Lower lobe of right lung (tissue), 2 donors: Measurements from ENCODE around the gene DCAF8L2. TPM values are rescaled to one million over a fixed set of nuclear protein-coding genes. Genes with fewer than 3 reads are reported as not detected.

Source experiments
- ATAC-seq, 2 donors: fragments of 200-7000 bp; cut with Tn5 transposase; one replicate each; pipeline ENCODE4 v1.9.1; 2020 to 2022; ENCODE audit warnings: mild to moderate bottlenecking in 2 of 2, moderate library complexity in 2 of 2
- DNase-seq: peaks from one replicate; pipeline ENCODE4 v3.0.0-alpha.2; 2020
- H3K27ac ChIP-seq: fragments of 200-600 bp; one replicate; pipeline ENCODE4 v1.8.0; 2022
- H3K27me3 ChIP-seq: fragments of 200-600 bp; one replicate; pipeline ENCODE4 v1.8.0; 2022; ENCODE audit warnings: low read depth
- H3K36me3 ChIP-seq: fragments of 200-600 bp; one replicate; pipeline ENCODE4 v1.8.0; 2022; ENCODE audit warnings: mild to moderate bottlenecking
- H3K4me1 ChIP-seq: fragments of 200-600 bp; one replicate; pipeline ENCODE4 v1.8.0; 2022
- H3K4me3 ChIP-seq: fragments of 200-600 bp; one replicate; pipeline ENCODE4 v1.8.0; 2022; ENCODE audit warnings: mild to moderate bottlenecking
- H3K9me3 ChIP-seq: fragments of 200-600 bp; one replicate; pipeline ENCODE4 v1.8.0; 2022
- CTCF ChIP-seq: fragments of 200-600 bp; IDR thresholded peaks from one replicate; pipeline ENCODE4 v1.8.0; 2022; ENCODE audit warnings: antibody characterized with exemption, mild to moderate bottlenecking
- intact Hi-C: fragments of 100-400 bp; cut with DNase I; formaldehyde crosslinking; loops from one replicate; pipeline ENCODE4 v1.11.0; 2022
- total RNA-seq: library from RNA; stranded (reverse); fragmentation: NEBNext Ultra II Directional; extraction: Animal tissue kit (Norgen Biotek cat#: 25700); gene quantifications from one replicate; pipeline ENCODE4 v1.2.1, GENCODE V29; 2021
- donor health status: DM: no; HTN: yes; CAD: no; lungs with severe emphysema.

Gene DCAF8L2
- total RNA-seq, 1 donor from 2014 or later = not detected

GRCh38 chrX:27571164-27571563 is 19.0 kb upstream of the DCAF8L2 start:
- Histone ChIP-seq H3K27me3 (no peaks in the 10 kb centered on the region), H3K9me3 (no peaks in the 10 kb centered on the region), H3K27ac (no peak overlapping the region), H3K4me3 (no peak overlapping the region), H3K36me3 (no peaks in the 10 kb centered on the region), H3K4me1 (no peaks in the 10 kb centered on the region)
- no peak for TF ChIP-seq CTCF
- DNase-seq (no peak), ATAC-seq (no peak)
- intact Hi-C loops = no loop called here

- no peak overlapping the region for H3K27ac ChIP-seq
- no peaks in the 10 kb centered on the region for H3K36me3 ChIP-seq
- DNase-seq = no peak
- intact Hi-C loops = no loop called here
- no peak overlapping the region for H3K4me3 ChIP-seq
- no peak for TF ChIP-seq CTCF
- no peak for ATAC-seq
- no peaks in the 10 kb centered on the region for H3K9me3 ChIP-seq
- no peaks in the 10 kb centered on the region for H3K27me3 ChIP-seq
- H3K4me1 ChIP-seq = no peaks in the 10 kb centered on the region
Measured at GRCh38 chrX:27575565-27575964, 14.6 kb upstream of the DCAF8L2 start.

- Histone ChIP-seq H3K27me3 (no peaks in the 10 kb centered on the region), H3K9me3 (no peaks in the 10 kb centered on the region), H3K36me3 (no peaks in the 10 kb centered on the region), H3K4me3 (no peak overlapping the region), H3K4me1 (no peaks in the 10 kb centered on the region), H3K27ac (no peak overlapping the region)
- intact Hi-C loops = no loop called here
- ATAC-seq (no peak), DNase-seq (no peak)
- TF ChIP-seq CTCF = no peak
Measured at GRCh38 chrX:27583976-27584375, 6.2 kb upstream of the DCAF8L2 start.

- no peak overlapping the region for H3K27ac ChIP-seq
- H3K4me3 ChIP-seq = no peak overlapping the region
- H3K27me3 ChIP-seq = no peaks in the 10 kb centered on the region
- H3K9me3 ChIP-seq = no peaks in the 10 kb centered on the region
- no peaks in the 10 kb centered on the region for H3K4me1 ChIP-seq
- no peaks in the 10 kb centered on the region for H3K36me3 ChIP-seq
- TF ChIP-seq CTCF = no peak
- intact Hi-C loops = no loop called here
- DNase-seq = no peak
- no peak for ATAC-seq
Measured at GRCh38 chrX:27591938-27592337, 1.8 kb downstream of the DCAF8L2 start.

- H3K4me3 ChIP-seq = no peak overlapping the region
- intact Hi-C loops = no loop called here
- ATAC-seq (no peak), DNase-seq (no peak)
- H3K9me3 ChIP-seq = no peaks in the 10 kb centered on the region
- no peaks in the 10 kb centered on the region for H3K36me3 ChIP-seq
- no peak overlapping the region for H3K27ac ChIP-seq
- no peaks in the 10 kb centered on the region for H3K27me3 ChIP-seq
- TF ChIP-seq CTCF = no peak
- H3K4me1 ChIP-seq = no peaks in the 10 kb centered on the region
Measured at GRCh38 chrX:27597508-27597907, 7.4 kb downstream of the DCAF8L2 start.

GRCh38 chrX:27598312-27598711 is 8.2 kb downstream of the DCAF8L2 start:
- H3K9me3 ChIP-seq = no peaks in the 10 kb centered on the region
- no peaks in the 10 kb centered on the region for H3K36me3 ChIP-seq
- H3K4me3 ChIP-seq = no peak overlapping the region
- intact Hi-C loops = no loop called here
- no peaks in the 10 kb centered on the region for H3K4me1 ChIP-seq
- DNase-seq (no peak), ATAC-seq (no peak)
- TF ChIP-seq CTCF = no peak
- no peak overlapping the region for H3K27ac ChIP-seq
- no peaks in the 10 kb centered on the region for H3K27me3 ChIP-seq
